ENCODE data around the gene DNAJC12. TPM values are rescaled to one million over a fixed set of nuclear protein-coding genes. Genes with fewer than 3 reads are reported as not detected.

Gene DNAJC12
- total RNA-seq, 4 donors from 2014 or later: 1.3 to 5.2 (median 2.6) TPM

DNA sequence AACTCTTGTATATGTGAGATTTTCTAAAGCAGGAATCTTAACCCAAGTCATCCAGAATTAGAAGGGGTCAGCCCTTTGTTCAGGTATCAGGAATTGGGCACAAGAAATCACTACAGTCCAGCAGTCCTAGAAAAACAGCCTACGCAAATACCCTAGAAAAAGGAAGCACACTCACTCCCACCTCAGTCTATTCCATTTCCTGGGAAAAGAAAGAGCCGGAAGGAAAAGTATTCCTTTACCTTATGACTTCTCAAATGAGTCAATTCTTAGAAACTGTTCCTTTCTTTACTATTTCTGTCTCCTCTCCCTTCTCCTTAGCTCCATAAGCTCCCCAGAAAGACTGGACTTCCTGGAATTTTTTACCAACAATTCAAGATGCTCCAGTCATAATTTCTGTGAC is 62.7 kb downstream of the DNAJC12 start:
- TF ChIP-seq, protein P1, sequence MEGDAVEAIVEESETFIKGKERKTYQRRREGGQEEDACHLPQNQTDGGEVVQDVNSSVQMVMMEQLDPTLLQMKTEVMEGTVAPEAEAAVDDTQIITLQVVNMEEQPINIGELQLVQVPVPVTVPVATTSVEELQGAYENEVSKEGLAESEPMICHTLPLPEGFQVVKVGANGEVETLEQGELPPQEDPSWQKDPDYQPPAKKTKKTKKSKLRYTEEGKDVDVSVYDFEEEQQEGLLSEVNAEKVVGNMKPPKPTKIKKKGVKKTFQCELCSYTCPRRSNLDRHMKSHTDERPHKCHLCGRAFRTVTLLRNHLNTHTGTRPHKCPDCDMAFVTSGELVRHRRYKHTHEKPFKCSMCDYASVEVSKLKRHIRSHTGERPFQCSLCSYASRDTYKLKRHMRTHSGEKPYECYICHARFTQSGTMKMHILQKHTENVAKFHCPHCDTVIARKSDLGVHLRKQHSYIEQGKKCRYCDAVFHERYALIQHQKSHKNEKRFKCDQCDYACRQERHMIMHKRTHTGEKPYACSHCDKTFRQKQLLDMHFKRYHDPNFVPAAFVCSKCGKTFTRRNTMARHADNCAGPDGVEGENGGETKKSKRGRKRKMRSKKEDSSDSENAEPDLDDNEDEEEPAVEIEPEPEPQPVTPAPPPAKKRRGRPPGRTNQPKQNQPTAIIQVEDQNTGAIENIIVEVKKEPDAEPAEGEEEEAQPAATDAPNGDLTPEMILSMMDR (IDR thresholded peaks at IDR 0.05): no peak
- ATAC-seq (ENCODE audit: low FRiP score) (no peak), DNase-seq (ENCODE audit: low spot score) (no peak)

DNA sequence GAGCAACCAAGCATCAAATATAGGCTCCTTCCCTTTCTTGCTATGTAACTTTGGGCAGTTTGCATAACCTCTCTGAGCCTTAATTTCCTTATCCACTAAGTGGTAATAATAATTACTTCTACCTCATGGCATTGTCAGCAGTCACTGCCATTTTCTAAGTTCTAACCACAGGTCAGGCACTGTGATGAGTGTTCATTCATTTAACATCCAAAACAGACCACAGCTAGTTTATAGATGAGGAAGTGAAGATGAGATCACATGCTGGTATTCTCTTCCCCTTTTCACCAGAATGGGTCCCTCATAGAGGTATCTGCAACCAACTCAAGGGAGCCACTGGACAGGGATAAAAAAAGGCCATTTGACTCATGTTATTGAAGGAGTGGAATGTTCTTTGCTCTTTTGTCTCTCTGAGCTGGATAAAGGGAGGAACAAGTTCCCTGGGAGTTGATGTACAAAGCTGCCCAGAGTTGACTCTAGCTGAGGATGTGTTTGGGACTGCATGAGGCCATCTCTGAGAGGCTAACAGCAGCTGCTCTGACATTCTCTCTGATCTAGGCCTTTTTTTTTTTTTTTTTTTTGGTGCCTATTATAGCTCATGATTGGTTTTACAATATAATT is 65.0 kb downstream of the DNAJC12 start:
- ATAC-seq (ENCODE audit: low FRiP score) (no peak), DNase-seq (ENCODE audit: low spot score) (no peak)
- TF ChIP-seq, protein P1 (IDR thresholded peaks at IDR 0.05): no peak

DNA sequence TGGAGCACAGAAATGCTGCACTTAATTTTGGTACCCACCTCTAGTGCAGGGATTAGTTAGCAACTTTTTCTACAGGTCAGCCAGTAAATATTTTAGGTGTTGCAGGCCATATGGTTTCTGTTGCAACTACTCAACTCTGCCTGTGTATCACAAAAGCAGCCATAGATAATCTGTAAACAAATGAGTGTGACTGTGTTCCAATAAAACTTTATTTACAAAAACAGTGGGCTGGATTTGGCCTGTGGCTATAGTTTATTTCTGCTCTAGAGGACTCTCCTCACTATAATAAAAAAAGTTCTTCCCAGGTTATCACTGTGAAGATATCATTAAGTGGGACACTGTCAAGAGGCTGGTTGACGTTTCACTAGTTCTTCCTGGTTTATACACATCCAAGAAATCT is 65.8 kb downstream of the DNAJC12 start:
- ATAC-seq (ENCODE audit: low FRiP score): no peak
- no peak for DNase-seq (ENCODE audit: low spot score)
- TF ChIP-seq, protein P1 (IDR thresholded peaks at IDR 0.05): no peak

- DNase-seq (ENCODE audit: low spot score) (no peak), ATAC-seq (ENCODE audit: low FRiP score) (no peak)
- TF ChIP-seq, protein P1 (IDR thresholded peaks at IDR 0.05): no peak
Measured at GRCh38 chr10:67771200-67771599, 66.8 kb downstream of the DNAJC12 start.

DNA sequence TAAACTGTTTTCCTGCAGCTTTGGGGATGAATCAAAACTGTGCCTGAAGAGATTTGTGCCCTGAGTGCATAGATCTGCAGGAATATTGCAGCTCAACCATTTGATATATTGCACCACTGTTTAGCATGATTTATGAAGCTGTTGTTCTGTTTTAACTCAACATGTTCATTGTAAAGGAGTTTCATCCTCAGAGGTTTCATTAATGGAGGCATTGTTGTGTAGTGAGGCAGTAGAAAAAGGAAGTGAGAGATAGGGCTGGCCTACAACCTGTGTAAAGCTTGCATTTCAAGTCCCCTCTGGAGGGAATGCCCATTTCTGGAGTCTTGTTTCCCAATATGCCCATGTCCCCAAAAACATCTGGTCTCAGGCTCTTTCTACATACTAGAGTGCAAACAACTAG is 67.5 kb downstream of the DNAJC12 start:
- DNase-seq (ENCODE audit: low spot score): no peak
- no peak for ATAC-seq (ENCODE audit: low FRiP score)
- TF ChIP-seq, protein P1 (IDR thresholded peaks at IDR 0.05): no peak

GRCh38 chr10:67767244-67767643 is 70.7 kb downstream of the DNAJC12 start:
- ATAC-seq (ENCODE audit: low FRiP score) (no peak), DNase-seq (ENCODE audit: low spot score) (no peak)
- TF ChIP-seq, protein P1 (IDR thresholded peaks at IDR 0.05): no peak

- DNase-seq (ENCODE audit: low spot score): peak; percentile 99
- peak; percentile 95 for ATAC-seq (ENCODE audit: low FRiP score)
- TF ChIP-seq, protein P1 (IDR thresholded peaks at IDR 0.05): no peak
Measured at GRCh38 chr10:67764012-67764822, 73.8 kb downstream of the DNAJC12 start.

Measured in omental fat pad (tissue), 4 donors.